ENCODE results near the gene LSAMP.

DNA sequence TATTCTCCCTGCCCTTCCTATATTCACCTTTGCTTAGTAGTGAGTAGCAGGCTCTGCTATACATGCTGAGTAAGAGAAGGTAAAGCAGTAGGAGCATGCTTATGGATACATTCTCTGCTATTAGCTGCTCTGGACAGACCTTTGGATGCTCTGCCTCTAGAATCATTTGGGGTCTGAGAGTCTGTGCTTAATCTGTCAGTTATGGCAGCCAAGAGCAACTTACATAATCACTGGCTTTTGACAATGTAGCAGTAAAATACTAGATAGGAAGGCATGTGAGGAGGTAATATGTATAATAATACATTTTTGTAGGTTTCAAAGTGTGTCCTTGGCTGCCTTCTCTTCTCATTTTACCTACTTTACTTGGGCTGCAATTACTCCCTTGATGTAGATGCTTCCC is 544.3 kb downstream of the LSAMP start:
- TF ChIP-seq, protein P1, sequence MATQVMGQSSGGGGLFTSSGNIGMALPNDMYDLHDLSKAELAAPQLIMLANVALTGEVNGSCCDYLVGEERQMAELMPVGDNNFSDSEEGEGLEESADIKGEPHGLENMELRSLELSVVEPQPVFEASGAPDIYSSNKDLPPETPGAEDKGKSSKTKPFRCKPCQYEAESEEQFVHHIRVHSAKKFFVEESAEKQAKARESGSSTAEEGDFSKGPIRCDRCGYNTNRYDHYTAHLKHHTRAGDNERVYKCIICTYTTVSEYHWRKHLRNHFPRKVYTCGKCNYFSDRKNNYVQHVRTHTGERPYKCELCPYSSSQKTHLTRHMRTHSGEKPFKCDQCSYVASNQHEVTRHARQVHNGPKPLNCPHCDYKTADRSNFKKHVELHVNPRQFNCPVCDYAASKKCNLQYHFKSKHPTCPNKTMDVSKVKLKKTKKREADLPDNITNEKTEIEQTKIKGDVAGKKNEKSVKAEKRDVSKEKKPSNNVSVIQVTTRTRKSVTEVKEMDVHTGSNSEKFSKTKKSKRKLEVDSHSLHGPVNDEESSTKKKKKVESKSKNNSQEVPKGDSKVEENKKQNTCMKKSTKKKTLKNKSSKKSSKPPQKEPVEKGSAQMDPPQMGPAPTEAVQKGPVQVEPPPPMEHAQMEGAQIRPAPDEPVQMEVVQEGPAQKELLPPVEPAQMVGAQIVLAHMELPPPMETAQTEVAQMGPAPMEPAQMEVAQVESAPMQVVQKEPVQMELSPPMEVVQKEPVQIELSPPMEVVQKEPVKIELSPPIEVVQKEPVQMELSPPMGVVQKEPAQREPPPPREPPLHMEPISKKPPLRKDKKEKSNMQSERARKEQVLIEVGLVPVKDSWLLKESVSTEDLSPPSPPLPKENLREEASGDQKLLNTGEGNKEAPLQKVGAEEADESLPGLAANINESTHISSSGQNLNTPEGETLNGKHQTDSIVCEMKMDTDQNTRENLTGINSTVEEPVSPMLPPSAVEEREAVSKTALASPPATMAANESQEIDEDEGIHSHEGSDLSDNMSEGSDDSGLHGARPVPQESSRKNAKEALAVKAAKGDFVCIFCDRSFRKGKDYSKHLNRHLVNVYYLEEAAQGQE (IDR thresholded peaks at IDR 0.05; ENCODE audit: insufficient read depth in 1 of 2, low read depth in 2 of 2, low read length in 1 of 2), result no peak
- TF ChIP-seq, protein P2, sequence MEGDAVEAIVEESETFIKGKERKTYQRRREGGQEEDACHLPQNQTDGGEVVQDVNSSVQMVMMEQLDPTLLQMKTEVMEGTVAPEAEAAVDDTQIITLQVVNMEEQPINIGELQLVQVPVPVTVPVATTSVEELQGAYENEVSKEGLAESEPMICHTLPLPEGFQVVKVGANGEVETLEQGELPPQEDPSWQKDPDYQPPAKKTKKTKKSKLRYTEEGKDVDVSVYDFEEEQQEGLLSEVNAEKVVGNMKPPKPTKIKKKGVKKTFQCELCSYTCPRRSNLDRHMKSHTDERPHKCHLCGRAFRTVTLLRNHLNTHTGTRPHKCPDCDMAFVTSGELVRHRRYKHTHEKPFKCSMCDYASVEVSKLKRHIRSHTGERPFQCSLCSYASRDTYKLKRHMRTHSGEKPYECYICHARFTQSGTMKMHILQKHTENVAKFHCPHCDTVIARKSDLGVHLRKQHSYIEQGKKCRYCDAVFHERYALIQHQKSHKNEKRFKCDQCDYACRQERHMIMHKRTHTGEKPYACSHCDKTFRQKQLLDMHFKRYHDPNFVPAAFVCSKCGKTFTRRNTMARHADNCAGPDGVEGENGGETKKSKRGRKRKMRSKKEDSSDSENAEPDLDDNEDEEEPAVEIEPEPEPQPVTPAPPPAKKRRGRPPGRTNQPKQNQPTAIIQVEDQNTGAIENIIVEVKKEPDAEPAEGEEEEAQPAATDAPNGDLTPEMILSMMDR (IDR thresholded peaks at IDR 0.05), result no peak
- no peak for TF ChIP-seq POLR2AphosphoS5 (IDR thresholded peaks at IDR 0.05; ENCODE audit: low read depth, low read length)
- TF ChIP-seq TCF7L2 (IDR thresholded peaks at IDR 0.05; ENCODE audit: low read depth, low read length), result no peak
